HFFc6 (cell line): Measurements from ENCODE around the gene MFAP2. TPM values are rescaled to one million over a fixed set of nuclear protein-coding genes. Genes with fewer than 3 reads are reported as not detected.

ENCODE experiments used
- DNase-seq: peaks from one replicate; pipeline ENCODE4 v3.0.0-alpha.2; 2018
- H3K27ac Mint-ChIP-seq: 2 replicates; pipeline ENCODE4 v1.8.0; 2020; ENCODE audit warnings: mild to moderate bottlenecking, mixed read lengths
- H3K27me3 Mint-ChIP-seq: 2 replicates; pipeline ENCODE4 v1.8.0; 2021; ENCODE audit warnings: mild to moderate bottlenecking, moderate library complexity, mixed read lengths; ENCODE audit not compliant: insufficient read depth
- H3K36me3 Mint-ChIP-seq: 2 replicates; pipeline ENCODE4 v1.8.0; 2021; ENCODE audit warnings: low read depth, mixed read lengths
- H3K4me1 Mint-ChIP-seq: 2 replicates; pipeline ENCODE4 v1.8.0; 2020; ENCODE audit warnings: low read depth, mixed read lengths
- H3K4me3 Mint-ChIP-seq: 2 replicates; pipeline ENCODE4 v1.8.0; 2020; ENCODE audit warnings: mild to moderate bottlenecking, moderate library complexity, mixed read lengths
- H3K9me3 Mint-ChIP-seq: 2 replicates; pipeline ENCODE4 v1.8.0; 2020; ENCODE audit warnings: mild to moderate bottlenecking, mixed read lengths
- total RNA-seq, 6 experiments: library from RNA; stranded (reverse); fragmentation: NEBNext Ultra II Directional; extraction: Animal tissue kit (Norgen Biotek cat#: 25700); gene quantifications; 2 replicates in 1 of 6; 3 replicates in 5 of 6; pipeline ENCODE4 v1.2.3, GENCODE V29; 2021
- TF ChIP-seq, protein P1 (sequence below): fragments of 200-600 bp; sonication (generic); IDR thresholded peaks from 2 replicates; pipeline ENCODE4 v1.5.0; 2021; ENCODE audit warnings: antibody characterized with exemption, mild to moderate bottlenecking

Gene MFAP2
- total RNA-seq, 6 experiments from 2014 or later, result 33.7 to 53.4 (median 47.5) TPM

DNA sequence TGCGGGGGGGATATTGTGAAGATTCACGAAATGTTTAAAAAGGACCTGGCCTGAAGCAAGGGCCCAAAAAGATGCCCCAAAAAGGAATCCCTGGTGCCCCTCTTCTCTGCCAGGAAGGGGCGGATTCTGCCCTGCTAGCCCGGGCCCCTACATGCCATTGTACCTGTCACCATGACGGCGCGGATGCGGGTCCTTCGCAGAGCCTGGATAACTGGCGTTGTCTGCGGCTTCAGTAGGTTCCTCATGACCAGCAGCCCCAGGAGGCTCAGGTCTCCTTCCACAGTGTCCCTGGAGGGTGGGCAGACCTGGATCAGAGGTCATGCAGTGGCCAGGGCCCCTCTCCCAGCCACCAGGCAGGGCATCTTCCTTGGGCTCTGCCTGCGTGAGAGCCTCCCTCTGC is 11.2 kb upstream of the MFAP2 start:
- Mint-ChIP-seq H3K4me1 (no peaks in the 10 kb centered on the region), H3K9me3 (no peaks in the 10 kb centered on the region), H3K27ac (no peak overlapping the region), H3K4me3 (no peak overlapping the region), H3K27me3 (peaks cover 1% of the 10 kb centered on the region), H3K36me3 (no peaks in the 10 kb centered on the region)
- TF ChIP-seq, protein P1, sequence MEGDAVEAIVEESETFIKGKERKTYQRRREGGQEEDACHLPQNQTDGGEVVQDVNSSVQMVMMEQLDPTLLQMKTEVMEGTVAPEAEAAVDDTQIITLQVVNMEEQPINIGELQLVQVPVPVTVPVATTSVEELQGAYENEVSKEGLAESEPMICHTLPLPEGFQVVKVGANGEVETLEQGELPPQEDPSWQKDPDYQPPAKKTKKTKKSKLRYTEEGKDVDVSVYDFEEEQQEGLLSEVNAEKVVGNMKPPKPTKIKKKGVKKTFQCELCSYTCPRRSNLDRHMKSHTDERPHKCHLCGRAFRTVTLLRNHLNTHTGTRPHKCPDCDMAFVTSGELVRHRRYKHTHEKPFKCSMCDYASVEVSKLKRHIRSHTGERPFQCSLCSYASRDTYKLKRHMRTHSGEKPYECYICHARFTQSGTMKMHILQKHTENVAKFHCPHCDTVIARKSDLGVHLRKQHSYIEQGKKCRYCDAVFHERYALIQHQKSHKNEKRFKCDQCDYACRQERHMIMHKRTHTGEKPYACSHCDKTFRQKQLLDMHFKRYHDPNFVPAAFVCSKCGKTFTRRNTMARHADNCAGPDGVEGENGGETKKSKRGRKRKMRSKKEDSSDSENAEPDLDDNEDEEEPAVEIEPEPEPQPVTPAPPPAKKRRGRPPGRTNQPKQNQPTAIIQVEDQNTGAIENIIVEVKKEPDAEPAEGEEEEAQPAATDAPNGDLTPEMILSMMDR, result no peak
- DNase-seq, result no peak

DNA sequence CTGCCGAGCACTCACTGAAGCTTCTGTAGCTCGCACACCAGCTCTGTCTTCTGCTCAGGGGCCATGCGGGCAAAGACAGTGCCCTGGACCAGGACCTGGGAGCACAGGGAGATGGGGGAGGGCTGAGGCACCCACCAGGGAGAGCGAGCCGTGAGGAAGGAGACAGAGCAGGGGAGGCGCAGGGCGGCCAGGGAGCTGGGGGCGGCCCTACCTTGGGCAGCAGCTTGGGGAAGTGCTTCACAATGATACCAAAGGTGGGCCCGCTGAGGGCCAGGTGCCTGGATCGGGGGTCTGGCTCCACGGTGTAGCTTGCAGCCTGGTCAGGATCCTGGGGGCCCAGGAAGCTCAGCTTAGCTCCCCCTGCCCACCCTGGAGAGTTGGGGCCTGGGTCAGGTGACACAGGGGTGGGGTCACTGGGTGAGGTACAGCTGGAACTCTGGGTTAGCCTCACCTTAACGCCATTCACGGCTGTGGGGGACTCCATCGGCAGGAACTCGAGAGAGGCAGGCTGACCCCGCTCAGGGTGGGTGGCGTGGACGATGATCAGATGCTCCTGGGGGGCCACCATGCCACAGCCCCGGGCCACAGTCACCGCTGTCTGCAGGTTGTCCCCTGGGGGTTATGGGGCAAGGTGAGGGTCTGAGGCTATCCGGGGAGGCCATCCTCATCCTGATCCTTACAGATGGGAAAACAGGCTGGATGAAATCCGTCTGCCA is 9.4 kb upstream of the MFAP2 start:
- no peaks in the 10 kb centered on the region for H3K9me3 Mint-ChIP-seq
- no peaks in the 10 kb centered on the region; the same call in none of the 2 replicates for H3K27me3 Mint-ChIP-seq
- no peak overlapping the region for H3K4me3 Mint-ChIP-seq
- TF ChIP-seq, protein P1, result no peak
- no peak overlapping the region for H3K27ac Mint-ChIP-seq
- no peak for DNase-seq
- no peaks in the 10 kb centered on the region for H3K36me3 Mint-ChIP-seq
- peaks cover 1% of the 10 kb centered on the region for H3K4me1 Mint-ChIP-seq

DNA sequence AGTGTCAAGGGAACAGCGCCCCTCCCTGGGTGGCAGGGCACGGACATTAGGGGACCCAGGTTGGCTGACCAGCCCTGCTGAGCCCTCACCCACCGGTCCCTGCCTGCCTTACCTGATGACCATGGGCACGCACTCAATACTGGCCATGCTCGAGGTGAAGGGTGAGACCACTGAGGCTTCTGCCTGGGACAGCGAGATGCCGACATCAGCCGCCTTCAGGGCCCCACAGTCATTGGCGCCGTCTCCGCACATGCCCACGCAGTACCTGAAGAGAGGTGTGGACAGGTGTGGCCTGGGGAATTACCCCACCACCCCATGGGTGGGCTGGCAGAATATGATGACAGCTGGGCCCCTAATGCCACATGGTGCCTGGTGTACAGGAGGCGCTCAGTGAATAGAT is 7.8 kb upstream of the MFAP2 start:
- TF ChIP-seq, protein P1, result peak; percentile 12; the same call in 1 of the 2 replicates
- DNase-seq, result no peak
- Mint-ChIP-seq H3K4me3 (no peak overlapping the region), H3K4me1 (peaks cover 12% of the 10 kb centered on the region), H3K27me3 (peaks cover 2% of the 10 kb centered on the region), H3K36me3 (no peaks in the 10 kb centered on the region), H3K27ac (no peak overlapping the region), H3K9me3 (no peaks in the 10 kb centered on the region)

DNA sequence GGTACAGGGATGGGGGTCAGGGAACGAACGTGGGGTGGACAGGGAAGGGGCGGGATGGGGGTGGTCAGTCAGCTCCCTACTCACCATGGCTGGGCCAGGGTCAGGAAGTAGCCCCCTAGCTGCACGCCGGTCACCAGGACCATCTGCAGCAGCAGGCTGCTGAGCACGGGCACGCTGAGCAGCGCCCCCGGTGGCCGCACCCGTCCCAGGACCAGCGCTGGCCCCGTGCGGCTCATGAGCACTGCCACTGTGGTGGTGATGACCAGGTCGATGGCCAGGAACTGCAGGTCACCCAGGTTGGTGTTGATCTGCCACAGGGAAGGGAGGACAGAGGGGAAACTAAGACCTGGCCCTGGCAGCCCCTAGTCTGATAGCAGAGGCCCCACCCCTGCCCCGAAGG is 6.5 kb upstream of the MFAP2 start:
- no peak overlapping the region for H3K27ac Mint-ChIP-seq
- H3K36me3 Mint-ChIP-seq, result no peaks in the 10 kb centered on the region
- DNase-seq, result no peak
- TF ChIP-seq, protein P1, result peak; percentile 75
- peaks cover 20% of the 10 kb centered on the region for H3K4me1 Mint-ChIP-seq
- peaks cover 2% of the 10 kb centered on the region for H3K27me3 Mint-ChIP-seq
- H3K4me3 Mint-ChIP-seq, result no peak overlapping the region
- H3K9me3 Mint-ChIP-seq, result no peaks in the 10 kb centered on the region

DNA sequence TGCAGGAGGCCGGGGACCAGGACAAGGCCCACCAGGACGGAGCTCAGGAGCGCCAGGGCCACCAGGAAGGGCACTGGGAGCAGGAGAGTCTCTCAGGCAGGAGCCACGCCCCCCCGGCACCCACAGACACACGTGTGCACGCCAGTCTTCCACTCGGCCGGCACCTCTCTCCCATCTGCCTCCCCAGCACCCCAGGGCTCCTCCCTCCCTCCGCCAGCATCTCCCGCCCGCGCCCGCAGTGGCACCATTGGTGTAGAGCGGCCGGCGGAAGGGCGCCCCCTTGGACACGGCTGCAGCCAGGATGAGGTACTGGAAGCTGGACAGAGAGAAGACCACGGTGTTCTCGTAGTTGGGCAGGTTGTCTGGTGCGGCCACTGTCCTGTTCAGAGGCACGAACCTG is 6.1 kb upstream of the MFAP2 start:
- no peaks in the 10 kb centered on the region for H3K9me3 Mint-ChIP-seq
- peaks cover 24% of the 10 kb centered on the region for H3K4me1 Mint-ChIP-seq
- DNase-seq, result no peak
- TF ChIP-seq, protein P1, result no peak
- H3K36me3 Mint-ChIP-seq, result no peaks in the 10 kb centered on the region
- no peak overlapping the region for H3K4me3 Mint-ChIP-seq
- H3K27ac Mint-ChIP-seq, result no peak overlapping the region
- peaks cover 2% of the 10 kb centered on the region for H3K27me3 Mint-ChIP-seq
